HG03135 (cell line): ENCODE results near the gene DOHH.

Experiments
- ATAC-seq: cut with Tn5 transposase; IDR thresholded peaks from one replicate; pipeline ENCODE4 v1.9.1; 2021; ENCODE audit warnings: mild to moderate bottlenecking, moderate library complexity; ENCODE audit not compliant: unreplicated experiment

Gene DOHH

GRCh38 chr19:3443840-3444694, 56.4 kb downstream of the DOHH start:
- no peak for ATAC-seq

DNA sequence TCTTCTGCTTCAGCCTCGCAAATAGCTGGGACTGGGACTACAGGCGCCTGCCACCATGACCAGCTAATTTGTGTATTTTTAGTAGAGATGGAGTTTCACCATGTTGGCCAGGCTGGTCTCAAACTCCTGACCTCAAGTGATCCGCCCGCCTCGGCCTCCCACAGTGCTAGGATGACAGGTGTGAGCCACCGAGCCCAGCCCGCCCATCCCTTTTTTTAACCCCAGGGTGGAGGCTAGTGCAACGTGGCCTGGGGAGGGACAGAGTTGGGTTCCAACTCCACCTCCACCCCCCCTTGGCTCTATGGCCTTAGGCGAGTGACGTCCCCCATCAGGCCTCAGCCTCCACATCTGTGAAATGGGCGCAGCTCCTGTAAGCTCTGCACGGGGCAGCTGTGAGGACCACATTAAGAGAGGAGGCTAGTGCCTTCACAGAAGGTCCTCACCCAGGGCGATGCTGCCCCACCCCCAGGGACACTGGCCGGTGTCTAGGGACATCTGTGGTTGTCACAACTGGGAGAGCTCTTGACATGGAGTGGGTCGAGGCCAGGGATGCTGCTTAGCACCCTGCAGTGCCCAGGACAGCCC, 57.9 kb downstream of the DOHH start:
- ATAC-seq: no peak

- ATAC-seq: no peak
Observed at GRCh38 chr19:3441986-3442329, 58.5 kb downstream of the DOHH start.

DNA sequence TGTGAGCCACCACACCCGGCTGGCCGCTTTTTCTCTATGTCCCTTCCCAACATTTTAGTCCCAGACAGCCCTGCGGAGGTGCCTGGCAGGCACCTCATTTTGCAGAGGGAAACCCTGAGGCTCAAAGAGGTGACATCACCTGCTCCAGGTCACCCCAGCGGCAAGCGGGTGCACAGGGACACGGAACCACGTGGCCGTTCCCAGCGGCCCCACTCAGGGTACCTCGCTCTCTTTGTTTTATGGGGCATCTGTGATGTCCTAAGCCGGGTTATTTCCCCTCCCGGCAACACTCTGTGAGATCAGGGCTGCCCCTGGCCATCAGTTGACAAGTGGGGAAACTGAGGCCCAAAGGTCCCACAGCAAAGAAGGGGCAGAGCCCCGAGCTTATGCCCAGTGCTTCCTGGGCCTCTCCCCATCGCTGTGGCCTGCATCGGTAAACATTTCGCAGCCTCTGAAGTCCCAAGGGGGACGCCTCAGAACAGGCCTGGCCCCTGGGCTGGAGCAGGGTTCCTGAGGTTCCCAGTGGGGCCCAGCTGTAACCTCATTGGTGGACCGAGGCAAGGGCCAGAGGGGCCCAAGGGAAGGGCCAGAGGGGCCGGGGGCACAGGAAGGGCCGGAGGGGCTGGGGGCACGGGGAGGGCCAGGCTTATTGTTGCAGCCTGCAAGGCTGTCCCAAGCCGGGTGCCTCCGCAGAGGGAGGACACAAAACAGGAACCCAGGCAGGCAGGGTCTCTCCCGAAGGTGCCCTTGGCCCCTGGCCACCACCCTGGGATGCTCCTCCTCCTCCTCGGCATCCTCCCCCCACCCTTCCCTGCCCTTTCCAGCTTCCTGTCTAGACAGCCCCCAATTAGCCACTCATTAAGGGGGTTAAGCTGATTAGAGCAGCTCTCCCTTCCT, 59.1 kb downstream of the DOHH start:
- ATAC-seq: no peak
